ENCODE measurements around the gene ANKRD28. TPM values are rescaled to one million over a fixed set of nuclear protein-coding genes. Genes with fewer than 3 reads are reported as not detected.

ANKRD28 gene
- total and polyA plus RNA-seq, 9 donors: 21.2 to 79.4 (median 43.8) TPM

DNA sequence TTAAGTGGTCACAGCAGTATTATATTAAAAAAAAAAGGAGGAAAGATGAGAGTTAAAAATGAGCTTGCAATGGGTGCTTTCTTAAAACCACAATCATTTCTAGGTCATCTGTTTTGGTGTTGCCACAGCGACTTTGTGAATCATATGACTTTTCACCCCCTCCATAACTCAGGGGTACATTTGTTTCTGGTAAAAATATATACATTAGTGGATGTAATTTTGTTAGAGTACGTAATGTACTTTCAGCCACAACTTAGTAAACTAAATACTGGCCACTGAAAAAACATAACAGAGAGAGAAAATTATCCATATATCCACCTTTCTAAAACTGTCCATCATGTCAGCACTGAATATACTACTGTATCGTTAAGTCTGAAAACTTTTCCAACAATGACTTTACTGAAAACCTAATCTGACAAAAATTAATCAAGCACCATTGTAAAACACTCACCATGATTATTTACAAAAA lies 3.4 kb downstream of the ANKRD28 start:
- no peak overlapping the region for H3K27ac ChIP-seq
- no peaks in the 10 kb centered on the region for H3K36me3 ChIP-seq
- no peaks in the 10 kb centered on the region for H3K9me3 ChIP-seq
- TF ChIP-seq EP300 (IDR thresholded peaks at IDR 0.05) (no peak), CTCF (IDR thresholded peaks at IDR 0.05) (no peak), POLR2A (IDR thresholded peaks at IDR 0.05) (no peak)
- peak overlapping the region; percentile 2 for H3K4me3 ChIP-seq
- no peak for DNase-seq
- no peaks in the 10 kb centered on the region for H3K27me3 ChIP-seq
- H3K4me1 ChIP-seq (ENCODE audit: insufficient read depth): peaks cover 1% of the 10 kb centered on the region
- 47 to 58% (median 52%) methylated on average over 3 of the region's 3 CpGs for WGBS, 3 donors
- intact Hi-C loops (cut with DNase I): loop anchor here in 1 of 4 donors (10.0 kb wide), 1 partner anchor 160 kb away; no protein-coding TSS in a partner anchor

GRCh38 chr3:15791525-15791924 lies 6.3 kb downstream of the ANKRD28 start:
- intact Hi-C loops (cut with DNase I): loop anchor here in 1 of 4 donors (10.0 kb wide), 1 partner anchor 157 kb away; no protein-coding TSS in a partner anchor

DNA sequence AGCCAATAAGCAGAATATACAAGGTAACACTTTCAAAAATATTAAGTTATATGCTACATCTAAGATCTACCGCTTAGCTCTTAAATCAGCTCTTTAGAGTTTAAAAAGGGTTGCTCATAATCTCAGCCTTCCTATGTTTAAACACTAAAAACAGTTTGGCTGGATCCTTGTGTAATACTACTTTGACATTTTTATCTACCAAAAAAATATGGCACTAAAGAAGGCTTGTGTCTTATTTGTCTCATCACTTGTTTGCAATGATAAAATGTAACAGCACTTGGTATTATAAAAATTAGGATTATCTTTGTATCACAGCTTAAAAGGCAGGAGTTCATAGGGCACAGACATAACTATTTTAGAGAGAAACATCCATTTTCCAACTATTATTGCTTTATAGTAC lies 9.8 kb downstream of the ANKRD28 start:
- Histone ChIP-seq H3K27ac (no peak overlapping the region), H3K27me3 (no peaks in the 10 kb centered on the region), H3K9me3 (no peaks in the 10 kb centered on the region), H3K36me3 (no peaks in the 10 kb centered on the region), H3K4me1 (ENCODE audit: insufficient read depth) (peaks cover 4% of the 10 kb centered on the region), H3K4me3 (no peak overlapping the region)
- no peak for DNase-seq
- intact Hi-C loops (cut with DNase I): no loop called here
- WGBS, 3 donors: 64 to 81% (median 79%) methylated on average over 1 of the region's 1 CpG
- no peak for TF ChIP-seq CTCF (IDR thresholded peaks at IDR 0.05)
- TF ChIP-seq EP300 (IDR thresholded peaks at IDR 0.05): no peak
- TF ChIP-seq POLR2A (IDR thresholded peaks at IDR 0.05): no peak

More at GRCh38 chr3:15791525-15791924, 6.3 kb downstream of the ANKRD28 start:
- no peaks in the 10 kb centered on the region for H3K27me3 ChIP-seq
- WGBS, 3 donors: 90 to 96% (median 93%) methylated on average over 1 of the region's 1 CpG
- DNase-seq: no peak
- no peak overlapping the region for H3K27ac ChIP-seq
- no peak for TF ChIP-seq EP300 (IDR thresholded peaks at IDR 0.05)
- no peak for TF ChIP-seq POLR2A (IDR thresholded peaks at IDR 0.05)
- no peak for TF ChIP-seq CTCF (IDR thresholded peaks at IDR 0.05)
- H3K9me3 ChIP-seq: no peaks in the 10 kb centered on the region
- peaks cover 6% of the 10 kb centered on the region for H3K4me1 ChIP-seq (ENCODE audit: insufficient read depth)
- no peaks in the 10 kb centered on the region for H3K36me3 ChIP-seq
- H3K4me3 ChIP-seq: no peak overlapping the region

DNA sequence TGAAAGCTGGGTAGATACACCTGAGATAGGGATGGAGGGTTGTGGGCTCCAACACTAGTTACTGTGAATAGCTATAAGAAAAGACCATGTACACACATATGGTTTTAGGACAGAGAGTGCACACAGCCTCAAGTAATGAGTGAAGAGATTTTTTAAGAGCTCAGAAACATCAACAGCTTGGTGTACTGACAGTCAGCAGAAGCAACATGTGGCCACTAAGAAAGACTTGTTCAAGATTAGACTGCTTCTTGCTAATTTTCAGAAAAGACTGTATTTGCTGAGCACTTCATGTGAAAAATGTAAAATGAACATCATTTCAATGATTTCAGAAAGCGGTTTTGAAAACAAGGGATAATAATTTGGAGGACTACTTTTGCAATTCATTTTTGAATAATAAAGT lies 10.3 kb downstream of the ANKRD28 start:
- no peak for TF ChIP-seq CTCF (IDR thresholded peaks at IDR 0.05)
- no peak for TF ChIP-seq POLR2A (IDR thresholded peaks at IDR 0.05)
- TF ChIP-seq EP300 (IDR thresholded peaks at IDR 0.05): no peak
- intact Hi-C loops (cut with DNase I): no loop called here
- Histone ChIP-seq H3K9me3 (no peaks in the 10 kb centered on the region), H3K4me1 (ENCODE audit: insufficient read depth) (peaks cover 4% of the 10 kb centered on the region), H3K27me3 (no peaks in the 10 kb centered on the region), H3K36me3 (no peaks in the 10 kb centered on the region), H3K27ac (no peak overlapping the region), H3K4me3 (no peak overlapping the region)
- DNase-seq: no peak
- 86 to 100% (median 96%) methylated on average over 1 of the region's 1 CpG for WGBS, 3 donors

All from ovary (tissue), 9 donors.